SIG-M5 treated with dmso at 0.1 percent for 504 hours (cell line): ENCODE results near the gene DDR1.

ENCODE experiments used
- DNase-seq: peaks from one replicate; lab custom pipeline; 2025; ENCODE audit not compliant: unreplicated experiment; lab: John Stamatoyannopoulos, UW

DDR1 gene

GRCh38 chr6:30883685-30884520, at the start of gene DDR1:
DDR1 (plus strand) TSS chr6:30884519; CDS start chr6:30888730, 4,211 bp downstream.
- peak; percentile 37 for DNase-seq

GRCh38 chr6:30834646-30835045, 49.7 kb upstream of the DDR1 start:
- DNase-seq, result no peak

GRCh38 chr6:30835576-30835975, 48.7 kb upstream of the DDR1 start:
- DNase-seq, result no peak

GRCh38 chr6:30836431-30836866, 47.9 kb upstream of the DDR1 start:
- DNase-seq, result no peak

GRCh38 chr6:30836957-30837356, 47.4 kb upstream of the DDR1 start:
- no peak for DNase-seq

- no peak for DNase-seq
Observed at GRCh38 chr6:30837432-30837831, 46.9 kb upstream of the DDR1 start.

- no peak for DNase-seq
Observed at GRCh38 chr6:30837870-30838269, 46.4 kb upstream of the DDR1 start.

- DNase-seq, result no peak
Observed at GRCh38 chr6:30839671-30840070, 44.6 kb upstream of the DDR1 start.

- DNase-seq, result no peak
Observed at GRCh38 chr6:30840084-30840934, 44.0 kb upstream of the DDR1 start.

GRCh38 chr6:30840935-30841643, 43.2 kb upstream of the DDR1 start:
- DNase-seq, result no peak

GRCh38 chr6:30841644-30842504, 42.4 kb upstream of the DDR1 start:
- DNase-seq, result no peak

- DNase-seq, result no peak
Observed at GRCh38 chr6:30842754-30843610, 41.3 kb upstream of the DDR1 start.

- no peak for DNase-seq
Observed at GRCh38 chr6:30843611-30843998, 40.7 kb upstream of the DDR1 start.

- DNase-seq, result no peak
Observed at GRCh38 chr6:30844118-30844535, 40.2 kb upstream of the DDR1 start.

GRCh38 chr6:30845183-30845582, 39.1 kb upstream of the DDR1 start:
- DNase-seq, result no peak

GRCh38 chr6:30847421-30847970, 36.8 kb upstream of the DDR1 start:
- DNase-seq, result no peak

- DNase-seq, result no peak
Observed at GRCh38 chr6:30847971-30848436, 36.3 kb upstream of the DDR1 start.

- no peak for DNase-seq
Observed at GRCh38 chr6:30849903-30850651, 34.2 kb upstream of the DDR1 start.
